C4-2B (cell line): ENCODE data around the gene PRKD1.

Experiments
- ZFX ChIP-seq: fragments of 450-650 bp; IDR thresholded peaks from 2 replicates; pipeline ENCODE4 v1.6.1; 2017
- TF ChIP-seq, protein P1 (sequence below): fragments of 450-650 bp; conservative IDR thresholded peaks from 2 replicates; pipeline ENCODE4 v1.5.1; 2017; ENCODE audit warnings: mild to moderate bottlenecking

DNA sequence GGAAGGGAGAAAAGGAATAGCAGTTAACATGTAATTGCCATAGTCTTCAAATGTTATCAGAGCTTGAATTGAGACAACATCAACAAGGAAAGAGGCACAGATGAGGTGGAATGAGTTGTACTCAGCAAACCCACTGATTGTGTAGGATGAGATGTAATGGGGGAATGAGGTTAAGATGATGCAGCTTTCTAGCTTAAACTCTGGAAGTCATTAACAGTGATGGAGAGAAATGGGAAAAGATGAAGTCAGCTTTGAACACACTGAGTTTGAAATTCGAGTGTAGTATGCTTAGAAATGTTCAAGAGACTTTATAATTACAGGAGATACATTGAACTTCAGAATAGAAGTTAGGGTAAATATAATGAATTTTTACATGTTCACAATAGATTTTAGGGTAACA lies 106.9 kb downstream of the PRKD1 start:
- TF ChIP-seq, protein P1, sequence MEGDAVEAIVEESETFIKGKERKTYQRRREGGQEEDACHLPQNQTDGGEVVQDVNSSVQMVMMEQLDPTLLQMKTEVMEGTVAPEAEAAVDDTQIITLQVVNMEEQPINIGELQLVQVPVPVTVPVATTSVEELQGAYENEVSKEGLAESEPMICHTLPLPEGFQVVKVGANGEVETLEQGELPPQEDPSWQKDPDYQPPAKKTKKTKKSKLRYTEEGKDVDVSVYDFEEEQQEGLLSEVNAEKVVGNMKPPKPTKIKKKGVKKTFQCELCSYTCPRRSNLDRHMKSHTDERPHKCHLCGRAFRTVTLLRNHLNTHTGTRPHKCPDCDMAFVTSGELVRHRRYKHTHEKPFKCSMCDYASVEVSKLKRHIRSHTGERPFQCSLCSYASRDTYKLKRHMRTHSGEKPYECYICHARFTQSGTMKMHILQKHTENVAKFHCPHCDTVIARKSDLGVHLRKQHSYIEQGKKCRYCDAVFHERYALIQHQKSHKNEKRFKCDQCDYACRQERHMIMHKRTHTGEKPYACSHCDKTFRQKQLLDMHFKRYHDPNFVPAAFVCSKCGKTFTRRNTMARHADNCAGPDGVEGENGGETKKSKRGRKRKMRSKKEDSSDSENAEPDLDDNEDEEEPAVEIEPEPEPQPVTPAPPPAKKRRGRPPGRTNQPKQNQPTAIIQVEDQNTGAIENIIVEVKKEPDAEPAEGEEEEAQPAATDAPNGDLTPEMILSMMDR = no peak
- TF ChIP-seq ZFX = no peak
